ENCODE results near the gene IGDCC3. TPM values are rescaled to one million over a fixed set of nuclear protein-coding genes. Genes with fewer than 3 reads are reported as not detected.

The IGDCC3 gene
- polyA plus RNA-seq, 1 donor from 2014 or later = 14.4 TPM

GRCh38 chr15:65366122-65366892 is 11.5 kb downstream of the IGDCC3 start (continued):
- TF ChIP-seq REST (IDR thresholded peaks at IDR 0.05; ENCODE audit: borderline replicate concordance) = no peak

- Histone ChIP-seq H3K79me2 (replicated peaks; ENCODE audit: insufficient read depth, low read length) (no peaks in the 10 kb centered on the region), H2AFZ (ENCODE audit: low read depth, low read length) (no peak overlapping the region), H3K27ac (ENCODE audit: low read length) (no peak overlapping the region), H3K9ac (ENCODE audit: low read length) (no peak overlapping the region), H3K9me3 (ENCODE audit: low read length) (no peaks in the 10 kb centered on the region), H3K36me3 (ENCODE audit: insufficient read depth, low read length) (no peaks in the 10 kb centered on the region), H3K27me3 (ENCODE audit: insufficient read depth, low read depth, low read length) (no peaks in the 10 kb centered on the region), H4K20me1 (ENCODE audit: insufficient read depth) (no peaks in the 10 kb centered on the region), H3F3A (ENCODE audit: insufficient read depth, low read length, poor library complexity, severe bottlenecking) (no peaks in the 10 kb centered on the region), H3K4me3 (ENCODE audit: low read length) (no peak overlapping the region), H3K9me2 (ENCODE audit: insufficient read depth, low read length) (no peaks in the 10 kb centered on the region), H3K4me2 (ENCODE audit: low read length) (no peak overlapping the region)
- no peak for TF ChIP-seq REST (IDR thresholded peaks at IDR 0.05; ENCODE audit: borderline replicate concordance)
- TF ChIP-seq RAD21 (conservative IDR thresholded peaks at IDR 0.05) = no peak
- no peak for TF ChIP-seq TAF1 (IDR thresholded peaks at IDR 0.05; ENCODE audit: low read depth)
- no peak for TF ChIP-seq EZH2 (IDR thresholded peaks at IDR 0.05; ENCODE audit: borderline replicate concordance, insufficient read depth, low read length, poor library complexity, severe bottlenecking)
- no peak for TF ChIP-seq EP300 (conservative IDR thresholded peaks at IDR 0.05; ENCODE audit: poor library complexity, severe bottlenecking)
- no peak for TF ChIP-seq MXI1 (conservative IDR thresholded peaks at IDR 0.05; ENCODE audit: poor library complexity, severe bottlenecking)
- TF ChIP-seq POLR2AphosphoS5 (IDR thresholded peaks at IDR 0.05) = no peak
- no peak for TF ChIP-seq SMC3 (conservative IDR thresholded peaks at IDR 0.05; ENCODE audit: poor library complexity)
- no peak for TF ChIP-seq CTCF (IDR thresholded peaks at IDR 0.05; ENCODE audit: poor library complexity, severe bottlenecking)
These were observed 12.6 kb downstream of the IGDCC3 start for GRCh38 chr15:65365229-65365628.
